Measurements from ENCODE around the gene WDR35. TPM values are rescaled to one million over a fixed set of nuclear protein-coding genes. Genes with fewer than 3 reads are reported as not detected.
A peak's percentile ranks its signal among the peaks of the same experiment; 100 is the strongest.

WDR35 gene
- total RNA-seq, 1 experiment from 2014 or later, result 7.9 TPM

DNA sequence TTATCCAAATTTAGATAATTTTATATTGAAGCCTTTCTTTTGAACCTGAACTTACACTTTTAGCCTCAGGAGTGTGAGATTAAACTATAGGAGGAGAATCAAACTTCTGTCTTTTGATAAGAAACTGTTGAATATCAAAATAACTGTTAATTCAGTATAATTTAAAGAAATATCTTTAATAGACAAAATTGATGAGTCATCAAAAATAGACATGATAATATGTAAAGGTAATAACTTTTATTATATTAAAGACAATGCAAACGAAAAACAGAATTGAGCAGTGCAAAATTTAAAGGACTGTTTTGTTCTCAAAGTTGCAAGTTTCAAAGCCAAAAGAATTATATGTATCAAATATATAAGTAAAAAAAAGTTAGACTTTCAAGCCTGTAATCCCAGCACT is 2.0 kb upstream of the WDR35 start:
- no peak overlapping the region for H3K4me3 ChIP-seq
- H3K9me3 ChIP-seq (replicated peaks), result no peaks in the 10 kb centered on the region
- no peak overlapping the region for H3K27ac ChIP-seq
- peaks cover 14% of the 10 kb centered on the region for H3K4me1 ChIP-seq (replicated peaks)
- H3K36me3 ChIP-seq, result peaks cover 5% of the 10 kb centered on the region; the same call in 1 of the 2 replicates
- no peak for DNase-seq (ENCODE audit: low read depth in 1 of 2, low spot score in 2 of 2)
- no peaks in the 10 kb centered on the region for H3K27me3 ChIP-seq (replicated peaks)

- peak overlapping the region; percentile 74 for H3K4me3 ChIP-seq
- H3K27ac ChIP-seq, result peak overlapping the region; percentile 60
- no peak for DNase-seq (ENCODE audit: low read depth in 1 of 2, low spot score in 2 of 2)
- H3K9me3 ChIP-seq (replicated peaks), result no peaks in the 10 kb centered on the region
- H3K4me1 ChIP-seq (replicated peaks), result peaks cover 14% of the 10 kb centered on the region
- H3K36me3 ChIP-seq, result peaks cover 5% of the 10 kb centered on the region; the same call in 1 of the 2 replicates
- no peaks in the 10 kb centered on the region for H3K27me3 ChIP-seq (replicated peaks)
Measured at GRCh38 chr2:19990416-19990728, 467 bp upstream of the WDR35 start.

DNA sequence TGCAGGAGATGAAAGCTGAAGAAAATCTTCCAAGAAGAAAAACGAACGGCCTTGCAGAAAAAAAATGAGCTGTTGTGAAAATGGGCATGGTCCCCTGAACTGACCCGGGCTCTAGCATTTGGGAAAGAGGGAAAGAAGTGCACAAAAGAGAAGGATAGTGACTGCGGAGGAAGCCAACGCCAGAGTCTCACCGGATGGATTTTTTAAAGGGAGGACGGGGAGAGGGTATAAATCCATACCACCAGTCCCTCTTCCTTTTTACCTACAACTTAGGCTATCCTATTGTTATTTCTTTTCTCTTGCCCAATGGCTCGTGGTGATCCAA is 601 bp downstream of the WDR35 start:
- Histone ChIP-seq H3K9me3 (replicated peaks) (no peaks in the 10 kb centered on the region), H3K27ac (peak overlapping the region; percentile 60), H3K4me3 (peak overlapping the region; percentile 74), H3K4me1 (replicated peaks) (peaks cover 14% of the 10 kb centered on the region), H3K27me3 (replicated peaks) (no peaks in the 10 kb centered on the region), H3K36me3 (peaks cover 5% of the 10 kb centered on the region; the same call in 1 of the 2 replicates)
- no peak for DNase-seq (ENCODE audit: low read depth in 1 of 2, low spot score in 2 of 2)

DNA sequence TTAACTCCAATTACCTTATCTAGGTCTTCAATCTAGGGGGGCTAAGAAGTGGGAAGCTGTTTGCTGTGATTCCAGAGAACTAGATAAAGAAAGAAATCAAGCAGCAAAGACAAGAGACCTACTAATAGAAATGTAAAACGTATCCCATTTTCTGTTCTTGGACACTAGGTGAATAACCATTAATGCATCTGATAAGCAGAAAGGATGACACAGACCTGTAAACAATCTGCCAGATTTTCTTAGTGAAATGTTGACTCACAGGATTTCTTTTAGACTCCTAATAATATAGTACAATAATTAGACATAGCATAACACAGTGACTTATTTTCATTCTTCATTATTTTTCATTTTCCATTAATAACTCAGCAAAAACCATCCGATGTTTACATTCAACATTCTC is 1.3 kb downstream of the WDR35 start:
- Histone ChIP-seq H3K4me3 (no peak overlapping the region), H3K27ac (no peak overlapping the region), H3K27me3 (replicated peaks) (no peaks in the 10 kb centered on the region), H3K4me1 (replicated peaks) (peaks cover 14% of the 10 kb centered on the region), H3K9me3 (replicated peaks) (no peaks in the 10 kb centered on the region), H3K36me3 (peaks cover 5% of the 10 kb centered on the region; the same call in 1 of the 2 replicates)
- no peak for DNase-seq (ENCODE audit: low read depth in 1 of 2, low spot score in 2 of 2)

- no peak overlapping the region for H3K27ac ChIP-seq
- H3K4me3 ChIP-seq, result no peak overlapping the region
- no peaks in the 10 kb centered on the region for H3K9me3 ChIP-seq (replicated peaks)
- peaks cover 14% of the 10 kb centered on the region for H3K4me1 ChIP-seq (replicated peaks)
- DNase-seq (ENCODE audit: low read depth in 1 of 2, low spot score in 2 of 2), result no peak
- H3K27me3 ChIP-seq (replicated peaks), result no peaks in the 10 kb centered on the region
- peaks cover 5% of the 10 kb centered on the region; the same call in 1 of the 2 replicates for H3K36me3 ChIP-seq
Measured at GRCh38 chr2:19987936-19988335, 2.0 kb downstream of the WDR35 start.

DNA sequence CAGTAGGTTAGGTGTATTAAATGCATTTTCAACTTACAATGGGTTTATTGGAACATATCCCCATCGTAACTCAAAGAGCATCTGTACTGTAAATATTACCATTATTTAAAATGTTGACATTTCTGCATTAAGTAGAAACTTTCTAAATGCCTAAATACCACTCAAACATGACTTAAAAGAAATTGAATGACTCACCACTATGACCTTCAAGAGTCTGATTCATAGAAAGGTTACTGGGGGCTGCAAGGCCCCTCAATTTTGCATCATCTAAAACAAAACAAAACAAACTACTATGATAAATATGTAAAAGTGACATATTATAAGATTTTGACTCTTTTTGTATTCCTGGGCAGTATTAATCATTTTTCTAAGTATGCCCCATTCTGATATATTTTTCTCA is 7.6 kb downstream of the WDR35 start:
- no peak overlapping the region for H3K27ac ChIP-seq
- DNase-seq (ENCODE audit: low read depth in 1 of 2, low spot score in 2 of 2), result no peak
- H3K4me1 ChIP-seq (replicated peaks), result peaks cover 7% of the 10 kb centered on the region
- H3K4me3 ChIP-seq, result no peak overlapping the region
- H3K36me3 ChIP-seq, result peaks cover 18% of the 10 kb centered on the region
- no peaks in the 10 kb centered on the region for H3K9me3 ChIP-seq (replicated peaks)
- H3K27me3 ChIP-seq (replicated peaks), result no peaks in the 10 kb centered on the region

GRCh38 chr2:19979932-19980331 is 10.0 kb downstream of the WDR35 start:
- peaks cover 7% of the 10 kb centered on the region for H3K4me1 ChIP-seq (replicated peaks)
- no peaks in the 10 kb centered on the region for H3K27me3 ChIP-seq (replicated peaks)
- DNase-seq (ENCODE audit: low read depth in 1 of 2, low spot score in 2 of 2), result no peak
- no peak overlapping the region for H3K4me3 ChIP-seq
- no peak overlapping the region for H3K27ac ChIP-seq
- H3K36me3 ChIP-seq, result peaks cover 18% of the 10 kb centered on the region
- no peaks in the 10 kb centered on the region for H3K9me3 ChIP-seq (replicated peaks)

DNA sequence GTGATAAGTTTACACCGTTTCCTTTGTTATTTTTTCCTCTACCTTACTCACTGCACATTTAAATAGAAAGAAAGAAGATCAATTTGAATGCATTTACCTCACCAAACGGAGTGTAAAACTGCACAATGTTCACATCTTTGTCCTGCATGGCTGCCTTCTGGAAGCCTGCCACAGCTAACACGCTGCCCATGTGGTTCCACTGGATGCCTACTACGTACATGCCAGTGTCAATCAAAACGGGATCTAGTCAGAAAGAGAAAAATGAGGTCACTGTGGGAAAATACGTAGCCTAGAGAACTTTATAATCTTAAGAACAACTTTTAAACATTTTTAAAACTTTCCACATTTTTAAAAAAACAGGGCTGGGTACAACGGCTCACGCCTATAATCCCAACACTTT is 16.4 kb downstream of the WDR35 start:
- Histone ChIP-seq H3K36me3 (peaks cover 4% of the 10 kb centered on the region), H3K4me3 (no peak overlapping the region), H3K9me3 (replicated peaks) (no peaks in the 10 kb centered on the region), H3K27ac (no peak overlapping the region), H3K4me1 (replicated peaks) (no peaks in the 10 kb centered on the region), H3K27me3 (replicated peaks) (no peaks in the 10 kb centered on the region)
- DNase-seq (ENCODE audit: low read depth in 1 of 2, low spot score in 2 of 2), result no peak

GRCh38 chr2:19971691-19972090 is 18.2 kb downstream of the WDR35 start:
- no peak for DNase-seq (ENCODE audit: low read depth in 1 of 2, low spot score in 2 of 2)

DNA sequence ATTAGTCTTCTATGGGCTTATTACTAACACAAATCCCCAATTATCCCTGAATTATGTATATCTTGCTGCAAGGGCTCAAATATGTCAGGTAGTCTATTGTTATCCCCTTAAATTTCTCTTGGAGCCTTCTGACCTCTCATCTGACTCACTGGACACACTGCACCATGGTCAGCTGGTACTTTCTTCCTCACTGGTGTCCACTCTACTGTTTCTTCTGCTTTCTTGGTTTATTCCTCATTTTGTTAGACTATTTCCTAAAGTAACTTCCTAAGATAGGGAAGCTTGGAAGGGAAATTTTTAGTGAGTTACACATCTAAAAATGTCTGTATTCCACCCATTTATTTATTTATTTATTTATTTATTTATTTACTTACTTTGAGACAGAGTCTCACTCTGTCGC is 26.5 kb downstream of the WDR35 start:
- Histone ChIP-seq H3K36me3 (no peaks in the 10 kb centered on the region), H3K27me3 (replicated peaks) (no peaks in the 10 kb centered on the region), H3K4me3 (no peak overlapping the region), H3K4me1 (replicated peaks) (no peaks in the 10 kb centered on the region), H3K27ac (no peak overlapping the region), H3K9me3 (replicated peaks) (no peaks in the 10 kb centered on the region)
- DNase-seq (ENCODE audit: low read depth in 1 of 2, low spot score in 2 of 2), result no peak

More at GRCh38 chr2:19971691-19972090, 18.2 kb downstream of the WDR35 start:
- Histone ChIP-seq H3K36me3 (no peaks in the 10 kb centered on the region), H3K27me3 (replicated peaks) (no peaks in the 10 kb centered on the region), H3K4me3 (no peak overlapping the region), H3K9me3 (replicated peaks) (no peaks in the 10 kb centered on the region), H3K4me1 (replicated peaks) (no peaks in the 10 kb centered on the region), H3K27ac (no peak overlapping the region)

GRCh38 chr2:19955544-19956422 is 34.1 kb downstream of the WDR35 start:
- Histone ChIP-seq H3K9me3 (replicated peaks) (no peaks in the 10 kb centered on the region), H3K27ac (no peak overlapping the region), H3K4me3 (no peak overlapping the region), H3K4me1 (replicated peaks) (no peaks in the 10 kb centered on the region), H3K27me3 (replicated peaks) (no peaks in the 10 kb centered on the region), H3K36me3 (no peaks in the 10 kb centered on the region)
- peak; percentile 35 to 73 for DNase-seq (ENCODE audit: low read depth in 1 of 2, low spot score in 2 of 2)

DNA sequence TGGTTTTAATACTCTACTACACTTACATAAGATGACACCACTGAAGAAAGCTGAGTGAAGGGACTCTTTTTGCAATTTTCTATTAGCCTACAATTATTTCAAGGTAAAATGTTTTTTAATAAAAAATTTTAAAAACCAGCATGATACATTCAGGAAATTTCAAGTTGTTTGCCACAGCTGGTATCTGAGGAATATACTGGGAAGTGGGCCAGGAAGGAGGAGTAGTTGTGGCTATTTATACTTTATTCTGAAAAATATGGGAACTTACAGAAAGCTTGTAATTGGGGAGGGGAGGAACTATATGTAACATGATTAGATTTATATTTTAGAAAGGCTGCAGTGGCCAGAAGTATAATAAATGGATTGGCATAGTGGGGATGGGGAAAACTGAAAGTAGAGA is 40.8 kb downstream of the WDR35 start:
- Histone ChIP-seq H3K36me3 (no peaks in the 10 kb centered on the region), H3K27me3 (replicated peaks) (no peaks in the 10 kb centered on the region), H3K27ac (no peak overlapping the region), H3K4me3 (no peak overlapping the region), H3K4me1 (replicated peaks) (no peaks in the 10 kb centered on the region), H3K9me3 (replicated peaks) (no peaks in the 10 kb centered on the region)
- DNase-seq (ENCODE audit: low read depth in 1 of 2, low spot score in 2 of 2), result no peak

GRCh38 chr2:19947184-19947940 is 42.5 kb downstream of the WDR35 start:
- no peak for DNase-seq (ENCODE audit: low read depth in 1 of 2, low spot score in 2 of 2)
- peaks cover 3% of the 10 kb centered on the region; the same call in 1 of the 2 replicates for H3K36me3 ChIP-seq
- no peak overlapping the region for H3K27ac ChIP-seq
- no peak overlapping the region for H3K4me3 ChIP-seq
- H3K9me3 ChIP-seq (replicated peaks), result no peaks in the 10 kb centered on the region
- H3K27me3 ChIP-seq (replicated peaks), result no peaks in the 10 kb centered on the region
- no peaks in the 10 kb centered on the region for H3K4me1 ChIP-seq (replicated peaks)

DNA sequence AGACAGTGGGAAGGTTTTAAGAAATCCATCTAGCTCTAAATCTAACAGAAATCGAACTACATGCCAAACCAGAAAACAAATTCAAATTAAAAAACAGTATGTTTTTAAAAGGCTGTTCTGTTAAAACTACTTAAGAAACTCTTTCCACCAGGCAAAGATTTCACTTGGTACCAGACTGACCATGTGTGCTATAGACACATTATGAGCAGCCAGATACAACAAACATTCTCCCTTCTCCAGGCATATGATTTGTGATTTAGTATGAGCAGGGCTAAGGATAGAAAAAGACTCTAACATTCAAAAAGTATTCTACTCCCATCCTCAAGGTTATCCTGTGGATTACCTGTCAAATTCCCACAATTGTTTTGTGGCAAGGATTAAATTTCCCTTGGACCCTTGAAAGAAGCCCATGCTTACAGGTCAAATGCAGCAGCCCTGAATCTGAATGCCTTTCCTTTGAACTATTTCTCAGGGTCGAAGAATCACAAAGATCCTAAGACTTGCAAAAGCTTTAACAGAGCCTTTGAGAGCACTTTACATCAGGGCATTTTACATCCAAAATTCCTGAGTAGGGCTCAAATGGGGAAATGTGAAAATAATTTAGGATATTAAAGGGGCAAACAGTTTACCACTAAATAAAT is 45.6 kb downstream of the WDR35 start:
- no peaks in the 10 kb centered on the region for H3K4me1 ChIP-seq (replicated peaks)
- no peak overlapping the region for H3K27ac ChIP-seq
- H3K36me3 ChIP-seq, result peaks cover 3% of the 10 kb centered on the region; the same call in 1 of the 2 replicates
- no peaks in the 10 kb centered on the region for H3K9me3 ChIP-seq (replicated peaks)
- H3K27me3 ChIP-seq (replicated peaks), result no peaks in the 10 kb centered on the region
- DNase-seq (ENCODE audit: low read depth in 1 of 2, low spot score in 2 of 2), result no peak
- no peak overlapping the region for H3K4me3 ChIP-seq
